ENCODE measurements around the gene PSMD4.
"Not testable (repeated sequence)": the region's sequence is repeated elsewhere in the genome, so short reads cannot be mapped to it uniquely, and the experiment has no call there.

The PSMD4 gene

DNA sequence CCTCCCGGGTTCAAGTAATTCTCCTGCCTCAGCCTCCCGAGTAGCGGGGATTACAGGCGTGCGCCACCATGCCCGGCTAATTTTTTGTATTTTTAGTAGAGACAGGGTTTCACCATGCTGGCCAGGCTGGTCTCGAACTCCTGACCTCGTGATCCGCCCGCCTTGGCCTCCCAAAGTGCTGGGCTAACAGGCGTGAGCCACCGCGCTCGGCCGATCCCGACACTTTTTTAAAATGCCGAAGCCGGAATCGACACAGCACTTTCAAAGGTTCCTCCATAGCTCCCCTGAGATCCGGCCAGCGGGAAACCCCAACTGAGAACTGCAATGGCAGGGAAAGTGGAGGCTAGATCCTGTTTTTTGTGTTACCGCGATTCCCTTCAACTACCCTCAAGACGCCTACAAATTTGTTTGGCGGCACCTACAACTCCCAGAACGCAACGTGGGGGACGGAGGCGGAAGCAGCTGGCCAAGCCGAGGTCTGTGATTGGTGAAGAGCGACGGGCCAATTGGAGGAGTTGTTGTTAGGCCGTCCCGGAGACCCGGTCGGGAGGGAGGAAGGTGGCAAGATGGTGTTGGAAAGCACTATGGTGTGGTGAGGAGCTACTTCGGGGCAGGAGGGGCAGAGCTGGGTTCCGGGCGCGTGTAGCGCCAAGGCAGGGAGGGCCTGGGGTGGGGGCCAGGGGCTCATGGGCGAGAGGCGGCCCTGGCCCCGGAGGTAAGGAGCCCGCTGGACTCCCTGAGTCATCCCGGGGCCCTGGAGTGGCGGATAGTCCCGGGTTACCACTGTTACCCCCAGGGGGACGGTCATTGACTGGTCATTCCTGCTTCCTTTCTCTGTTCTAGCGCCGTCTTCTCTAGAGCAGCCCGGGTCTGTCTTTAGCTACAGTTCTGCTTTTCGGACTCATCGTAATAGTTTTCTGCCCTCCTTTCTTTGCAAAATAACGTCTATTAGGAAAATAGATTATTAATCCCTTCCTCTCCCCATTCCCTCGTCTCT is at the start of gene PSMD4:
Gene PSMD4 (plus strand): TSS at position 518 of the 997 bp plus-strand sequence. CDS start 49 bp downstream, at position 567.
- peak; percentile 97 for FAIRE-seq
- DNase-seq (ENCODE audit: insufficient read length, low spot score) = peak; percentile 97

DNA sequence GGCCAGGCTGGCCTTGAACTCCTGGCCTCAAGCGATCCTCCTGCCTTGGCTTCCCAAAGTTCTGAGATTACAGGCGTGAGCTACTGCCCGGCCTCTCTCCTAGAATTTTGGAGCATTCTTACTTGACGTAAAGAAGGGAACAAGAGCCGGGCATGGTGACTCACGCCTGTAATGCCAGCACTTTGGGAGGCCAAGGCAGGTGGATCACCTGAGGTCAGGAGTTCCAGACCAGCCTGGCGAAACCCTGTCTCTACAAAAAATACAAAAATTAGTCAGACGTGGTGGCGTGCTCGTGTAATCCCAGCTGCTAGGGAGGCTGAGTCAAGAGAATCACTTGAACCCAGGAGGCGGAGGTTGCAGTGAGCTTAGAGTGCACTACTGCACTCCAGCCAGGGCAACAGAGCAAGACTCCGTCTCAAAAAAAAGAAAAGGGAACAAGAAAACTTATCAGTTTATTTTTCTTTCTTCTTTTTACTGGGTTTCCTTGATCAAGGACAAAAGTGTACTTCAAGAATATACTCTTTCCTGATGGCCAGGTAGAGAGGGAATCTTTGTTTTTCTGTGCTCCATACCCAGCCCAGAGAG is 49.1 kb upstream of the PSMD4 start:
- DNase-seq (ENCODE audit: insufficient read length, low spot score); FAIRE-seq: not testable (repeated sequence)

DNA sequence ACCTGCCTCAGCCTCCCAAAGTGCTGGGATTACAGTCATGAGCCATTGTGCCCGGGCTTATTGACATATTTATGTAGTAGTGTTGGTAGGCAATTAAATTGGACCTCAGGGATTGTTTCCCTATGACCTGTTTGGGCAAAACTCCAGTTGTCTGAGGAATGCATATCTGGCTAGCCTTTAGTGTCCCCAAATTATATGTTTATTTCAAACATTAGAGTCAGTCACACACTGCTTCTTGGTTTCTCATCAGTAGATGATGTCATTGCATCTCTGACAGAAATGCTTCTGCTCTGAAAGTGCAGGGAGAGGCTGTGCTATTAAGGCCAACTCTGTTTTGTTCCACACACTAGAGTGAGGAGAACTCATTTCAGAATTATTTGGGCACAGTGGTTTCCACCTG is 43.7 kb upstream of the PSMD4 start:
- no peak for FAIRE-seq
- no peak for DNase-seq (ENCODE audit: insufficient read length, low spot score)

DNA sequence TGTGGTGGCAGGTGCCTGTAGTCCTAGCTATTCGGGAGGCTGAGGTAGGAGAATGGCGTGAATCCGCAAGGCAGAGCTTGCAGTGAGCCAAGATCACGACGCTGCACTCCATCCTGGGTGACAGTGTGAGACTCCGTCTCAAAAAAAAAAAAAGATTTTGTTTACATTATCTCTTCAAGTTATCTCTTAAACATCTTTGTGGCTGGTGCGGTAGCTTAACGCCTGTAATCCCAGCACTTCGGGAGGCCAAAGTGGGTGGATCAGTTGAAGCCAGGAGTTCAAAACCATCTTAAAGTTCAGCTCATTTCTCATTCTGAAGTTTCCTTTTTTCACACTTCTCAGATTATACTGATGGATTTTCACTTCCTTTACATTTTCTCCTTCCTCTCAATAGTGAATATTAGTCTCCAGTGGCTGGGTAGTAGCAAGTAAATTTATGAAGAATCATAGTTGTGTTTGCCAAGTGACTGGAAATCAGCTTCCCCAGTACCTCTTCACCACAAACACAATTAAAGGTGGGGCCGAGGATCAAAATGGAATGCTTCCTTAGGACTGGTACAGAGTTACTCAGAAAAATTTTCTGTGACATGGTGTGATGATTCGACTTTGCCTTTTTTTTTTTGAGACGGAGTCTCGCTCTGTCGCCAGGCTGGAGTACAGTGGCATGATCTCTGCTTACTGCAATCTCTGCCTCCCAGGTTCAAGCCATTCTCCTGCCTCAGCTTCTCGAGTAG is 42.4 kb upstream of the PSMD4 start:
- no peak for DNase-seq (ENCODE audit: insufficient read length, low spot score)
- no peak for FAIRE-seq

DNA sequence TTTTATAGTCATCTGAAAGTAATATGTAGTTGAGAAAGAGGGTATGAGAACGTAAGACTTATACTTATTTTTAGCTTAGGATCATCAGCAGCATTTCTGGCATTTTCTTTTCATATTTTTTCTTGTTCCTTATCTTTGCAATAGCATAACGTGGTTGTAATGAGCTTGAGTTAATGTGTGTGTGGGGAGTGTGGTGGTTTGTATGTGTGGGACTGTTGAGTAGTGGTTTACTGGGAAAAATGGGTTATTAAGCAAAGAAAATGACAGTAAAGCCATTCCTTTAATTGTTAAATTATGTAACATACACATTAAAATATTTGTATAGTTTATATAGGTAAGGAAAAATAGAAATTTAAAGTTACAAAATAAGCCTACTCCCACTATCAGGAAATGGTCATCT is 41.0 kb upstream of the PSMD4 start:
- no peak for FAIRE-seq
- no peak for DNase-seq (ENCODE audit: insufficient read length, low spot score)

DNA sequence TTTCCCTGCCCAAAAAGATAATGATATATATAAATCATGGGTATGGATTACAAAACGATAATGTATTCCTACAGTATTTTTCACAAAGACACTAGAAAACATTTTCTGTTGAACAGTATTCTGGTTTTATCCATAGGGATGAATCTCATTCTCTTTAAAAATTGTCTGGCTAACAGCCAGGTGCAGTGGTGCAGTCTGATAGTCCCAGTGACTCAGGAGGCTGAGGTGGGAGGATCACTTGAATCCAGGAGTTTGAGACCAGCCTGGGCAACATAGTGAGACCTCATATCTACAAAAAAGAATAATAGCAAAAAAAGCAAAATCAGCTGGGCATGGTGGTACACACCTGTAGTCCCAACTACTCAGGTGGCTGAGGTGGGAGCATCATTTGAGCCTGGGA is 32.9 kb upstream of the PSMD4 start:
- FAIRE-seq (no peak), DNase-seq (ENCODE audit: insufficient read length, low spot score) (no peak)

DNA sequence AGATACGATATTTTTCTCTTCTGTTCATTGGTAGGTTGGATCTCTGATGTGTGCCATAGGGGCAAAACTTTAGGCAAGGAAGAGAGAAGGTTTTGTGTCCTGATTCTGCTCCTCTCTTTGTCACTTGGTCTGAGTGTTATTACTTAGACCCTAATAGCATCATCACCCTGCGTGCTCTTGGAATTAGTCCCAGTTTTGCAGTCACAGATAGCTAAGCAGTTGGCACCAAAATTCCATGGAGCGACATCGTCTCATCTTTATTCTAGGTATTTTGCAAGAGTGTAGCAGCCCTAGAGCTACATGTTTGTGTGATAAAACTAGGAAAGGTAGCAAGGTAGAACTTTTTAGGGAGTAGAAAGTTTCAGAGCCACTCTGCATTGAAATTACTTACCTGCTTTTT is 32.4 kb upstream of the PSMD4 start:
- DNase-seq (ENCODE audit: insufficient read length, low spot score) = no peak

DNA sequence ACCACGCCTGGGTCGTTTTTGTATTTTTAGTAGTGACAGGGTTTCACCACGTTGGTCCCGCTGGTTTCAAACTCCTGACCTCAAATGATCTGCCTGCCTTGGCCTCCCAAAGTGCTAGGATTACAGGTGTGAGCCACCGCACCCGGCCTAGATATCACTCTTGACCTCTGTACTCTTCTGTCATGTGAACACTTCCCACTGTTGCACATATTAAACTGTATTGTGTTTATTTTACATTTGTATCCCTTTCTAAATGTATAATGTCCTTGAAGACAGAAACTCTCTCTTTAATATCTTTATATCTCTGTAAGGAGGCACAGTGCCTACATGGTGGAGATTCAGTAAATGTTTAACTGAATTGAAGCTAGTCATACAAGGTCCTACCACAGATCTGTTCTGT is 19.3 kb upstream of the PSMD4 start:
- no peak for DNase-seq (ENCODE audit: insufficient read length, low spot score)
- FAIRE-seq = no peak

More for the DNA sequence above, 32.4 kb upstream of the PSMD4 start:
- no peak for FAIRE-seq

DNA sequence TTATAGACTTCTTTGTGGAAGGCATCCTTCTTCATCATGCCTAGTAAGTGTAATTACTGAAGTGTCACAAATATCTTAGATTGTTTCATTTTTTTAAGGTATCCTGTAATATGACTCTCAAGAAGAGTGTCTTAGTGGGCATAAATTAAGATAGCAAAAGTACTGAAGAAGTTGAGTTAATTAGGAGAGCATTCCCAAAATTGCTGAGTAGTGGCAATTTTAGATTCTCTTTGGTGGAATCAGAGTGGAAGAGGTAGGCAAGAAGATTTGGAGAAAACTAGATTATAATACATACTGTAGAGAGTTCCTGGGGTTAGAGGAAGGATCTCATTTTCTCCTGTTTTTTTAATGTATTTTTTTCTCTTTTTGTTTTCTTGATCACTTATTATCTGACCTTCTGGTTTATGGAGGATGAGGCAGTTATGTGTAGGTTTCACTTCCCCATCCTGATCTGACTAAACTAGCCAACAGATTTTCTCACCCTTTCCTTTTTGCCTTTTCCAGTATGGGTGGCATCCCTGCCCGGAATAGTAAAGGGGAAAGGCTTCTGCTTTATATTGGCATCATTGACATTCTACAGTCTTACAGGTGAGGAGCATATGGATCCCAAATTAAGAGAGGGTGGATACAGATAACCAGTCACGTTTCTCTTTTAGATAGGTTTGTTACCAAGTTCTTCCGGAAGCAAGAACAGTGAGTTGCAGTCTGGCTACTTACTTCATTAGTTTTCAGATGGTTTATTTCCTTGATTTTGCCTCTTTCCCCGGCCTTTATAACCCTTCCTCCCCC is 16.7 kb upstream of the PSMD4 start:
- FAIRE-seq = peak; percentile 76

DNA sequence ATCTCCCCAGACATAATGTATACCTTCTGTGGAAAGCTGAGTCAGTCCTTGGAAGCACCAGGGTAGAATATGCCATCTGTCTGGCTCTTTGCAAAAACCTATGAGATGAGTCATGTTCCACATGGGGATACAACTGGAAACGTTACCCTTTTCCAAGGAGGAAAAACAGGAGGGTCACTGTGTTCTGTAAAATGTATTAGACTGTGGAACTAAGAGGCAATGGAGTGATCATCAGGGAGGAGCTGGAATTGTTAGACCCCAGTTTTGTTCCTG is 16.1 kb upstream of the PSMD4 start:
- no peak for FAIRE-seq

More for the DNA sequence above, 16.7 kb upstream of the PSMD4 start:
- peak; percentile 34 for DNase-seq (ENCODE audit: insufficient read length, low spot score)

DNA sequence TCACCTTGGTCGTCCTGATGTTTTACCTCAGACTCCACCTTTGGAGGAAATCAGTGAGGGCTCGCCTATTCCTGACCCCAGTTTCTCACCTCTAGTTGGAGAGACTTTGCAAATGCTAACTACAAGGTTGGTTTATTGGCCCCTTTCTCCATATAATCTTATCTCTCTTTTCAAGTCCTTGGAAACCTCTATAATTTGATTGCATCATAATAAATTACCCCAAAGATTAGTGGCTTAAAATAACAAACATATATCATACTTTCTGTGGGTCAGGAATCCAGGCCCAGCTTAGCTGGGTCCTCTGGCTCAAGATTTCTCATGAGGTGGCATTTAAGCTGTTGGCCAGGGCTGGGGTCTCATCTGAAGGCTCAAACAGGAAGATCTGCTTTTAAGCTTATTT is 12.1 kb upstream of the PSMD4 start:
- no peak for FAIRE-seq
- DNase-seq (ENCODE audit: insufficient read length, low spot score) = no peak

More for the DNA sequence above, 16.1 kb upstream of the PSMD4 start:
- no peak for DNase-seq (ENCODE audit: insufficient read length, low spot score)

DNA sequence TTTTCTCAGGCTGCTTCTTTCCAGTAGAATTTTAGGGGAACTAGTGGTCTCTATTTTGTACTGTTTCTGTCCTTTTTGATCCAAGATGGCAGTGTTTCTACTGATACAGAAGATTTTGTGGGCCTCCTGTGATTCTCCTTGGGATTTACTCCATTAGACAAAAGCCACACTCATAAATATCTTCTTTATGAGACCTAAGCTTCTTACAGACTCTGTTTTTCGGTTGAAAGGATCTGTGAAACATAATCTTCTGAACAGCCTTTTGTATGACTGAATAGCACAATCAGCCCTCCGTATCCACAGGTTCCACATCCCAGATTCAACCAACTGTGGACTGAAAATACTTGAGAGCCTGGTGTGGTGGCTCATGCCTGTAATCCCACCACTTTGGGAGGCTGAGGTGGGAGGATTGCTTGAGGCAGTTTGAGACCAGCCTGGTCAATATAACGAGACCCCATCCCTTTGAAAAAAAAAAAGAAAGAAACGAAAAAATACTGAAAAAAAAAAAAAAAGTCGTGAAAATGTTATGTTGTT is 10.8 kb upstream of the PSMD4 start:
- no peak for DNase-seq (ENCODE audit: insufficient read length, low spot score)
- no peak for FAIRE-seq

DNA sequence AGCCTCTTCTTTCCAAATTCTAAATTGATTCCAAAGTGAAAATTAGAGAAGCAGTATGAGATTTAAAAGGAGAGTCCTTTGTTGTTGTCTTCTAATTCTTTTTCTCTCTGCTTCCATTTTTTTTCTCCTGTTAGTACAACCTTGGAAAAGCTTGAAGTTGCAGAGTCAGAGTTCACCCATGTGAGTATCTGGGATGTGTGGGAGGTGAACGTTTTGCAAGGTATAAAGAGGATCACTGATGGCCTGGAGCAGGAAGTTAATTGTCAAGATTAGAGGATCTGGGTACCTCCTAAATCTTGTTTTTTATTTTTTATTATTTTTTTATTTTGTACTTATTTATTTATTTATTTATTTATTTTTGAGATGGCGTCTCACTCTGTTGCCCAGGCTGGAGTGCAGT is 7.7 kb upstream of the PSMD4 start:
- FAIRE-seq (no peak), DNase-seq (ENCODE audit: insufficient read length, low spot score) (no peak)

DNA sequence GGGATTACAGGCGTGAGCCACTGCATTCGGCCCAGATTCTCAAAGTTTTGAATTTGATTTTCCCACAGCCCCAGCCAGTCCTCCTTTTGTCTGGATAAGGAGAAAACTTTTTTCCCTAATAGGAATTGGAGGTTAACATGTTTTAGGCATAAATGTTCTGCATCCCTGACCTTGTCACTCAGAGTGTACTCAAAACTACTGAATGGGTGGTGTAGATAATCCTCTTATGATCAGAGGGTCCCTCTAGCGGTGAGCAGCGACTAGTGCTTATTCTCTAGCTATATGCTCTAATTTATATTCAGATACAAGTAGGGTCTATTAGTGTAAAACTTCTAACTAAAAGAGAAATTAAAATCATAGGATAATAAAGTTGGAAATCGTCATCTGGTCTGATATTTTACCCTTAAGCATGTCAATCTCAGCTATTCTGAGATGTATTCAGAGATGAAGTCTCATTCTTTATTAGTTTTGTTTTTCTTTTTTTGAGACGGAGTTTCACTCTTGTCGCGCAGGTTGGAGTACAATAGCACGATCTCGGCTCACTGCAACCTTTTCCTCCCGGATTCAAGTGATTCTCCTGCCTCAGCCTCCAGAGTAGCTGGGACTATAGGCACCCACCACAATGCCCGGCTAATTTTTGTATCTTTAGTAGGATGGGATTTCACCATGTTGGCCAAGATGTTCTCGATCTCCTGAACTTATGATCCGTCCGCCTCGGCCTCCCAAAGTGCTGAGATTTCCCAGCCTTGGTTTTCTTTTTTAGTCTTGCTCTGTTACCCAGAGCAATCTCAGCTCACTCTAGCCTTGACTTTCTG is 2.7 kb upstream of the PSMD4 start:
- FAIRE-seq (peak; percentile 37), DNase-seq (ENCODE audit: insufficient read length, low spot score) (peak; percentile 62)

DNA sequence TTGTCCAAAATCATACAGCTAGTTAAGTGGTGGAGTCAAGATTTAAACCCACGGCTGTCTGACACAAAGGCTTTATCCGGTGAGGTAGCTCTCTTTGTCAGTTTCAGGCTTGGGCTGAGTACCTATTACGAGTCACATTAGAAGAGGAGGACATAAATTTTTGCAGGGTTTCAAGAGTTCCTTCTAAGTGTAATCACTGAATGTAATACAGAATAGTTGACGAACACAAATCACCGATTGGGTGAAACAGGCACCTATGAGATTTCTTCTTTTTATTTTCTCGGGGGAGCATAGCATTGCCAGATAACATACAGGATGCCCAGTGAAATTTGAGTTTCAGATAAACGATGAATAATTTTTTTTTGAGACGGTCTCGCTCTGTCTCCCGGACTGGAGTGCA is 847 bp downstream of the PSMD4 start:
- peak; percentile 14 for FAIRE-seq

DNA sequence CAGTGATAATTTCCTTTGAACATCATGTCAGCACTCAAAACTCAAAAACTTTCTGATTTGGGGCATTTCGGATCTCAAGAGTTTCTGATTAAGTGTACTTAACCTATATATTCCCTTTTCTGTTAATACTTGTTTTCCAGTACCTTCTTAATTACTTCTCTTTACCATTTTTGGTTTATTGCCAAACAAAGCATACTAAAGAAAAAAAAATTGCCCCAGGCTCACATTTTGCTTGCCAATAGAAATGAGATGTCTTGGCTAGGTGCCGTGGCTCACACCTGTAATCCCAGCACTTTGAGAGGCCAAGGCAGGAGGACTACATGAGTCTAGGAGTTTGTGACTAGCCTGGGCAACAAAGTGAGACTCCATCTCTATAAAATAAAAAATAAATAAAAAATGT is 4.8 kb downstream of the PSMD4 start:
- DNase-seq (ENCODE audit: insufficient read length, low spot score) = no peak
- FAIRE-seq = no peak

More for the DNA sequence above, 847 bp downstream of the PSMD4 start:
- no peak for DNase-seq (ENCODE audit: insufficient read length, low spot score)

DNA sequence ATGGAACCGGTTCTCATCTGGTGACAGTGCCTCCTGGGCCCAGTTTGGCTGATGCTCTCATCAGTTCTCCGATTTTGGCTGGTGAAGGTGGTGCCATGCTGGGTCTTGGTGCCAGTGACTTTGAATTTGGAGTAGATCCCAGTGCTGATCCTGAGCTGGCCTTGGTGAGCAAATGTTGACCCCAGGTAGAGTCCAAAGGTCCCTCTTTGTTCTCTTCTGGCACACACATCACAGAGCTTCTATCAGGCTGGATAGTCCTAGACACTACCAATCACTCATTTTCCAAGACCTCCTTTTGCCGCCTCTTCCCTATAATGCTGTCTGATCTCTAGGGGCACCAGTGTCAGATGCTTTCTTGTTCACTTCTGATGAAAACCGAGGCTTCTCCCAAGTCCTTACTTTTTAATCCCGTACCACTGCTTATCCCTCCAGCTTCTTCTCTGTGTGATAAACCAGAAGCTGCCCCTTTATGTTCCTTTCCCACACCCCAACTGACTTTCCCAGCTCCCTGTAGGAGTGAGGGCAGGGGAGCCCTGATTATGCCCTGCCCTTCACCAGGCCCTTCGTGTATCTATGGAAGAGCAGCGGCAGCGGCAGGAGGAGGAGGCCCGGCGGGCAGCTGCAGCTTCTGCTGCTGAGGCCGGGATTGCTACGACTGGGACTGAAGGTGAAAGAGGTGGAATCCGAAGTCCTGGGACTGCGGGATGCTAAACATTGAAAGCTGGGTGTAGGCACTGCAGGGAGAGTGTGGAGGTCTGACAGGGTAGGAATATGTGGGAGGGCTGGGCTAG is 11.1 kb downstream of the PSMD4 start:
- DNase-seq (ENCODE audit: insufficient read length, low spot score) (no peak), FAIRE-seq (no peak)

DNA sequence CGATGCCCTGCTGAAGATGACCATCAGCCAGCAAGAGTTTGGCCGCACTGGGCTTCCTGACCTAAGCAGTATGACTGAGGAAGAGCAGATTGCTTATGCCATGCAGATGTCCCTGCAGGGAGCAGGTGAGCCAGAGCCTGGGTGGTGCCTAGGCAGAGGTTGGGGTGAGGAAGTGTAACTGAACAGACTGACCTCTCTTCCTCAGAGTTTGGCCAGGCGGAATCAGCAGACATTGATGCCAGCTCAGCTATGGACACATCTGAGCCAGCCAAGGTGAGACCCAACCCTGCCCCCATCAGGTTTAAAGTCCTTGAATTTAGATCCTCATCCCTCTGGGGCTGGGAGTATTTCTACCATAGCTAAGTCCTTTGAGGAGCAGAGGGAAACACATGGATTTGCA is 11.8 kb downstream of the PSMD4 start:
- FAIRE-seq = no peak
- no peak for DNase-seq (ENCODE audit: insufficient read length, low spot score)

DNA sequence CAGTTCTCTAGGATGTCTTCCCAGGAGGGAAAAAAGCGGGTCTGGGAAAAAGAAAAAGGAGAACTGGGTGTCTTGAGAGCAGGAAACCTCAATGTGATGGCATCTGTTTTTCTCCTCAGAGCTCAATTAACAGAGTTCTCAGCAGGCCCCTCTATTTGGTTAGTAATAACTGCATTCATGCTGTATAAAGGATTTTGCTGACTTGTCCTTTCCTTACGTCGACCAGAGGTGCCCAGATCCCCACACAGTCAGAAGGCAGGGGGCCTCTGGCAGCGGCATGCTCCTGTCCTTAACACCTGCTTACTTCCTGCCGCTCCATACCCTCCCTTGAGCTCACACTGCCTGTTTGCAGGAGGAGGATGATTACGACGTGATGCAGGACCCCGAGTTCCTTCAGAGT is 12.3 kb downstream of the PSMD4 start:
- FAIRE-seq (no peak), DNase-seq (ENCODE audit: insufficient read length, low spot score) (no peak)
